GM21717 (cell line): ENCODE measurements around the gene ANKRD13D.

Experiments used
- ATAC-seq: cut with Tn5 transposase; IDR thresholded peaks from one replicate; pipeline ENCODE4 v1.9.1; 2021; ENCODE audit warnings: mild to moderate bottlenecking, moderate library complexity; ENCODE audit not compliant: unreplicated experiment

ANKRD13D gene

GRCh38 chr11:67273260-67273990 lies 15.7 kb upstream of the ANKRD13D start:
- no peak for ATAC-seq

GRCh38 chr11:67274768-67275605 lies 14.1 kb upstream of the ANKRD13D start:
- ATAC-seq = no peak

- no peak for ATAC-seq
Observed at GRCh38 chr11:67275606-67276409, 13.3 kb upstream of the ANKRD13D start.

GRCh38 chr11:67276781-67277230 lies 12.3 kb upstream of the ANKRD13D start:
- ATAC-seq = no peak

GRCh38 chr11:67277231-67277961 lies 11.7 kb upstream of the ANKRD13D start:
- peak; percentile 66 for ATAC-seq

- no peak for ATAC-seq
Observed at GRCh38 chr11:67278135-67278938, 10.8 kb upstream of the ANKRD13D start.

- no peak for ATAC-seq
Observed at GRCh38 chr11:67278939-67279588, 10.0 kb upstream of the ANKRD13D start.

- no peak for ATAC-seq
Observed at GRCh38 chr11:67279589-67280340, 9.3 kb upstream of the ANKRD13D start.

GRCh38 chr11:67280341-67280787 lies 8.7 kb upstream of the ANKRD13D start:
- ATAC-seq = no peak

- ATAC-seq = no peak
Observed at GRCh38 chr11:67280788-67281551, 8.1 kb upstream of the ANKRD13D start.

GRCh38 chr11:67281552-67282150 lies 7.5 kb upstream of the ANKRD13D start:
- no peak for ATAC-seq

GRCh38 chr11:67282155-67282875 lies 6.8 kb upstream of the ANKRD13D start:
- no peak for ATAC-seq

GRCh38 chr11:67282876-67283371 lies 6.2 kb upstream of the ANKRD13D start:
- ATAC-seq = no peak

- no peak for ATAC-seq
Observed at GRCh38 chr11:67283481-67283963, 5.6 kb upstream of the ANKRD13D start.

GRCh38 chr11:67284811-67285540 lies 4.1 kb upstream of the ANKRD13D start:
- no peak for ATAC-seq
